Stimulated activated CD8-positive, alpha-beta memory T cell treated with anti-CD3 and anti-CD28 coated beads, Interleukin-4, amount 100 ng/mL, for 24 hours (primary cell): ENCODE measurements around the gene SOX4.

Experiments
- DNase-seq: peaks from one replicate; pipeline ENCODE4 v3.0.0-alpha.2; 2020; ENCODE audit warnings: low read depth

The SOX4 gene

GRCh38 chr6:21614226-21614625, 20.7 kb downstream of the SOX4 start:
- no peak for DNase-seq

- no peak for DNase-seq
Measured at GRCh38 chr6:21615504-21615903, 22.0 kb downstream of the SOX4 start.

GRCh38 chr6:21616005-21616404, 22.5 kb downstream of the SOX4 start:
- no peak for DNase-seq

- DNase-seq: no peak
Measured at GRCh38 chr6:21625642-21626041, 32.1 kb downstream of the SOX4 start.

- DNase-seq: no peak
Measured at GRCh38 chr6:21626756-21627155, 33.2 kb downstream of the SOX4 start.

GRCh38 chr6:21628160-21628559, 34.6 kb downstream of the SOX4 start:
- DNase-seq: no peak

GRCh38 chr6:21633511-21634109, 40.1 kb downstream of the SOX4 start:
- no peak for DNase-seq

GRCh38 chr6:21634582-21634981, 41.0 kb downstream of the SOX4 start:
- no peak for DNase-seq

- DNase-seq: no peak
Measured at GRCh38 chr6:21636876-21637275, 43.3 kb downstream of the SOX4 start.

- no peak for DNase-seq
Measured at GRCh38 chr6:21639316-21639715, 45.8 kb downstream of the SOX4 start.
